SK-N-SH (cell line): Measurements from ENCODE around the gene ZC3H4. TPM values are rescaled to one million over a fixed set of nuclear protein-coding genes. Genes with fewer than 3 reads are reported as not detected.

Source experiments
- CTCF ChIA-PET: fragments of 300-600, 350-600 bp; formaldehyde crosslinking; extraction: SDS; loops from one replicate; lab custom pipeline; 2021; lab: Yijun Ruan, JAX
- POLR2A ChIA-PET: fragments of 350-600 bp; sonication (Branson Sonifier 250); formaldehyde crosslinking; extraction: SDS; loops from one replicate; lab custom pipeline; 2020; ENCODE audit warnings: antibody characterized with exemption, inconsistent platforms; lab: Yijun Ruan, JAX
- DNase-seq: peaks from one replicate; pipeline ENCODE4 v3.0.0; 2012
- H2AFZ ChIP-seq: fragments of 200-600 bp; sonication (generic); 2 replicates; pipeline ENCODE4 v1.8.1; 2016; ENCODE audit warnings: antibody characterized with exemption, mild to moderate bottlenecking, low read depth
- H3F3A ChIP-seq: fragments of 200-600 bp; sonication (generic); replicated peaks from 2 replicates; pipeline ENCODE3; 2016; ENCODE audit warnings: antibody characterized with exemption, mild to moderate bottlenecking; ENCODE audit not compliant: insufficient read depth
- H3K27ac ChIP-seq, 2 experiments: fragments of 200-500 bp in 1 of 2; fragments of 200-600 bp in 1 of 2; sonication (Bioruptor generic) in 1 of 2; sonication (generic), shearing (Covaris generic) in 1 of 2; 2 replicates each; pipeline versions ENCODE4 v1.5.1 to v1.6.1; 2014 to 2016; ENCODE audit warnings: low read depth in 2 of 2, inconsistent platforms in 1 of 2, low read length in 1 of 2, mild to moderate bottlenecking in 1 of 2, mixed read lengths in 1 of 2
- H3K27me3 ChIP-seq: fragments of 200-600 bp; sonication (generic), shearing (Covaris generic); 2 replicates; pipeline ENCODE4 v1.6.1; 2016; ENCODE audit warnings: mixed run types; ENCODE audit not compliant: insufficient read depth
- H3K36me3 ChIP-seq, 2 experiments: fragments of 200-500 bp in 1 of 2; fragments of 200-600 bp in 1 of 2; sonication (Bioruptor generic) in 1 of 2; sonication (generic) in 1 of 2; replicated peaks in 1 of 2; 2 replicates each; pipeline versions ENCODE3 to v1.5.1; 2014 to 2016; ENCODE audit warnings: low read length in 1 of 2, mild to moderate bottlenecking in 1 of 2; ENCODE audit not compliant: insufficient read depth in 2 of 2, control insufficient read depth in 1 of 2
- H3K4me1 ChIP-seq, 2 experiments: fragments of 200-500 bp in 1 of 2; fragments of 200-600 bp in 1 of 2; sonication (Bioruptor generic) in 1 of 2; sonication (generic), shearing (Covaris generic) in 1 of 2; 2 replicates each; pipeline versions ENCODE4 v1.5.1 to v1.6.1; 2014 to 2016; ENCODE audit warnings: low read depth in 1 of 2, low read length in 1 of 2, mixed run types in 1 of 2; ENCODE audit not compliant: insufficient read depth in 2 of 2, control insufficient read depth in 1 of 2
- H3K4me2 ChIP-seq: fragments of 200-600 bp; sonication (generic), shearing (Covaris generic); 2 replicates; pipeline ENCODE4 v1.6.1; 2017; ENCODE audit warnings: mixed run types
- H3K4me3 ChIP-seq, 2 experiments: fragments of 200-500 bp in 1 of 2; fragments of 200-600 bp in 1 of 2; sonication (Bioruptor generic) in 1 of 2; sonication (generic), shearing (Covaris generic) in 1 of 2; 2 replicates each; pipeline versions ENCODE4 v1.5.1 to v1.8.1; 2014 to 2016; ENCODE audit warnings: low read depth in 2 of 2, inconsistent platforms in 1 of 2, low read length in 1 of 2, mild to moderate bottlenecking in 1 of 2, mixed read lengths in 1 of 2, moderate library complexity in 1 of 2
- H3K79me2 ChIP-seq: fragments of 200-600 bp; sonication (generic); 2 replicates; pipeline ENCODE4 v1.8.1; 2017; ENCODE audit warnings: mild to moderate bottlenecking; ENCODE audit not compliant: insufficient read depth
- H3K9ac ChIP-seq: fragments of 200-600 bp; sonication (generic); 2 replicates; pipeline ENCODE4 v1.6.1; 2017; ENCODE audit warnings: mixed run types
- H3K9me2 ChIP-seq: fragments of 200-600 bp; sonication (generic); 2 replicates; pipeline ENCODE4 v1.6.1; 2017; ENCODE audit warnings: mixed run types
- H3K9me3 ChIP-seq: fragments of 200-600 bp; sonication (generic); 2 replicates; pipeline ENCODE4 v1.6.1; 2017; ENCODE audit warnings: mixed run types, mild to moderate bottlenecking, moderate library complexity
- H4K20me1 ChIP-seq: fragments of 200-600 bp; sonication (generic); 2 replicates; pipeline ENCODE4 v1.6.1; 2017; ENCODE audit warnings: mild to moderate bottlenecking, mixed run types; ENCODE audit not compliant: insufficient read depth
- EP300 ChIP-seq, 2 experiments: IDR thresholded peaks; 2 replicates each; pipeline versions ENCODE4 v1.4.0 to v1.6.1; 2012; ENCODE audit warnings: borderline replicate concordance in 1 of 2, low read depth in 1 of 2, low read length in 1 of 2
- EZH2phosphoT487 ChIP-seq: fragments of 200-600 bp; sonication (generic); IDR thresholded peaks from 2 replicates; pipeline ENCODE4 v1.6.1; 2017; ENCODE audit warnings: low read depth, mixed run types, mild to moderate bottlenecking, antibody characterized with exemption, moderate library complexity, borderline replicate concordance
- FOSL2 ChIP-seq: IDR thresholded peaks from 2 replicates; pipeline ENCODE4 v1.4.0; 2012; ENCODE audit warnings: low read depth, mild to moderate bottlenecking, moderate library complexity, borderline replicate concordance
- GABPA ChIP-seq: IDR thresholded peaks from 2 replicates; pipeline ENCODE4 v1.4.0; 2012; ENCODE audit warnings: low read depth, mild to moderate bottlenecking
- GATA2 ChIP-seq: sonication (generic); formaldehyde crosslinking; IDR thresholded peaks from 2 replicates; pipeline ENCODE4 v1.5.0; 2020; ENCODE audit warnings: mild to moderate bottlenecking, missing genetic modification reagents
- MXI1 ChIP-seq: IDR thresholded peaks from 2 replicates; pipeline ENCODE4 v1.6.1; 2012; ENCODE audit warnings: mild to moderate bottlenecking, low read depth, low read length, improper control_type of control experiment
- NFIC ChIP-seq: IDR thresholded peaks from 2 replicates; pipeline ENCODE4 v1.4.0; 2012; ENCODE audit warnings: borderline replicate concordance
- RAD21 ChIP-seq: IDR thresholded peaks from 2 replicates; pipeline ENCODE4 v1.6.1; 2012; ENCODE audit warnings: mild to moderate bottlenecking, low read length
- RFX5 ChIP-seq: IDR thresholded peaks from 2 replicates; pipeline ENCODE4 v1.6.1; 2012; ENCODE audit warnings: mild to moderate bottlenecking, improper control_type of control experiment, low read length
- RXRA ChIP-seq: IDR thresholded peaks from 2 replicates; pipeline ENCODE4 v1.4.0; 2012; ENCODE audit warnings: low read depth, mild to moderate bottlenecking, borderline replicate concordance
- SIN3A ChIP-seq: IDR thresholded peaks from 2 replicates; pipeline ENCODE4 v1.6.1; 2012; ENCODE audit warnings: low read depth, mild to moderate bottlenecking, low read length, moderate library complexity, borderline replicate concordance
- SMC3 ChIP-seq: IDR thresholded peaks from 2 replicates; pipeline ENCODE4 v1.6.1; 2012; ENCODE audit warnings: low read depth, low read length, improper control_type of control experiment
- TCF12 ChIP-seq: IDR thresholded peaks from 2 replicates; pipeline ENCODE4 v1.4.0; 2012
- TEAD4 ChIP-seq: IDR thresholded peaks from 2 replicates; pipeline ENCODE4 v1.4.0; 2012; ENCODE audit warnings: mild to moderate bottlenecking, borderline replicate concordance; ENCODE audit not compliant: insufficient read depth
- YY1 ChIP-seq: IDR thresholded peaks from 2 replicates; pipeline ENCODE4 v1.4.0; 2012; ENCODE audit warnings: low read depth, mild to moderate bottlenecking
- WGBS: methylation state at CpG from one replicate; pipeline ENCODE4 v1.1.6; 2017; ENCODE audit warnings: low lambda C conversion rate; 5-methylcytosine and 5-hydroxymethylcytosine counted together
- polyA plus RNA-seq, 3 experiments: library from polyadenylated mRNA; depleted of rRNA; stranded (reverse); fragments of >200 nt; gene quantifications; 2 replicates each; pipeline ENCODE4 v1.2.3, GENCODE V29; 2012
- TF ChIP-seq, protein P1 (sequence below): IDR thresholded peaks from 2 replicates; pipeline ENCODE4; 2012

Gene ZC3H4
- polyA plus RNA-seq, 1 of the 3 experiments (the other 2 are of a cell fraction) = 7.6 TPM

DNA sequence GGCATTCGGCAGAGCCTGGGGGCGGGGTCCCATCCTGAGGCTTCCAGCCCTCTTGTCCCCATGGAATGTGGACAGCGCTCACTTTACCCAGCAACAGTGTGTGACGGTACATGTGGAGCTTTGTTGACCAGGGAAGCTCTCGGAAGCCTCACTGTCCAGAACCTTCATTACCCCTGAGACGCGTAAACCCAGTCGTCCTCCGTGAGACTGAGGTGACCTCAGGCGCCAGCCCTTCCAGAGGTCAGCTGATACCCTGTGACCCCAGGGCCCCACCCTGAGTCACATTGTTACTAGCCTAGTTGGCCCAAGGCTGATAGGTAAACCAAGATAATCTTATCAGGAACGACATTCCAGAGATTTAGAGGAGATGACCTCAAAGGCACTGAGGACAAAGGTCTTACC lies 55.0 kb downstream of the ZC3H4 start:
- no peak overlapping the region for H3K9ac ChIP-seq

DNA sequence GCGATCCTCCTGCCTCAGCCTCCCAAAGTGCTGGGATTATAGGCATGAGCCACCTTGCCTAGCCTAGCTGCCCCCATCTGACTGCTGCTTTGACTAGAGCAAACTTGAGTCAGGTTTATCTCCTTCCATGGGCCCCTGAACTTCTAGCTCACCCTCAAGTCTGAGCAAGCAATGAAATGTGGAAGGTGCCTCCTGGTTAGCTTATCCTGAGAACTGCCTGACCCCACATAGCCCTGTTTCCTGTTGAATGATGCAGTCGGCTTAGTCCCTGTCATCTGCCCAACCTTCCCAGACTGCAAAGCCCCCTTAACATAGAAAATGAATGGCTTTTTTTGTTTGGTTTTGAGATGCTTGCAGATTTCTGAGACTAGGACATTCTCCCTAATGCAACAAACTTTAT lies 56.2 kb downstream of the ZC3H4 start:
- ChIA-PET CTCF (no interaction called here), POLR2A (no interaction called here)
- H2AFZ ChIP-seq = no peak overlapping the region
- H3K79me2 ChIP-seq = no peaks in the 10 kb centered on the region
- H4K20me1 ChIP-seq = no peaks in the 10 kb centered on the region
- H3F3A ChIP-seq = no peaks in the 10 kb centered on the region
- no peaks in the 10 kb centered on the region for H3K9me3 ChIP-seq
- no peaks in the 10 kb centered on the region for H3K27me3 ChIP-seq
- no peaks in the 10 kb centered on the region for H3K36me3 ChIP-seq
- no peak overlapping the region for H3K4me3 ChIP-seq
- 56% methylated on average over 2 of the region's 2 CpGs for WGBS
- H3K4me1 ChIP-seq = no peaks in the 10 kb centered on the region; a peak in 1 of 4 replicates
- no peak overlapping the region for H3K4me2 ChIP-seq
- TF ChIP-seq MXI1 (no peak), TEAD4 (no peak), SMC3 (no peak)
- TF ChIP-seq, all 33 proteins: peak for 0
- no peaks in the 10 kb centered on the region for H3K9me2 ChIP-seq
- DNase-seq = no peak
- no peak overlapping the region for H3K27ac ChIP-seq
- H3K9ac ChIP-seq = no peak overlapping the region

More for the DNA sequence above, 55.0 kb downstream of the ZC3H4 start:
- DNase-seq = no peak
- Histone ChIP-seq H3K27ac (no peak overlapping the region), H3K4me1 (peaks cover 0 to 2% of the 10 kb centered on the region in 2 experiments; a peak in 2 of 4 replicates), H3K9me2 (no peaks in the 10 kb centered on the region), H3K27me3 (no peaks in the 10 kb centered on the region), H3K79me2 (no peaks in the 10 kb centered on the region), H4K20me1 (no peaks in the 10 kb centered on the region), H3K36me3 (no peaks in the 10 kb centered on the region), H2AFZ (no peak overlapping the region), H3K4me2 (no peak overlapping the region)
- CTCF ChIA-PET = interaction anchor here (0.7 to 1.9 kb wide), 3 partner anchors 9 to 67 kb away, joined by 3 to 4 read pairs (median 4); no protein-coding TSS in a partner anchor
- TF ChIP-seq MXI1 (no peak), SMC3 (no peak), EP300 (IDR thresholded peaks at IDR 0.05; ENCODE audit: borderline replicate concordance in 1 of 2, low read depth in 1 of 2, low read length in 1 of 2) (no peak), SIN3A (no peak), RFX5 (no peak), GABPA (no peak), RAD21 (no peak), NFIC (no peak), EZH2phosphoT487 (no peak), FOSL2 (no peak), YY1 (no peak), TCF12 (no peak), GATA2 (no peak), RXRA (no peak)
- TF ChIP-seq, protein P1, sequence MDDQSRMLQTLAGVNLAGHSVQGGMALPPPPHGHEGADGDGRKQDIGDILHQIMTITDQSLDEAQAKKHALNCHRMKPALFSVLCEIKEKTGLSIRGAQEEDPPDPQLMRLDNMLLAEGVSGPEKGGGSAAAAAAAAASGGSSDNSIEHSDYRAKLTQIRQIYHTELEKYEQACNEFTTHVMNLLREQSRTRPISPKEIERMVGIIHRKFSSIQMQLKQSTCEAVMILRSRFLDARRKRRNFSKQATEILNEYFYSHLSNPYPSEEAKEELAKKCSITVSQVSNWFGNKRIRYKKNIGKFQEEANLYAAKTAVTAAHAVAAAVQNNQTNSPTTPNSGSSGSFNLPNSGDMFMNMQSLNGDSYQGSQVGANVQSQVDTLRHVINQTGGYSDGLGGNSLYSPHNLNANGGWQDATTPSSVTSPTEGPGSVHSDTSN = no peak
- TF ChIP-seq, all 33 proteins: peak for 0
- Histone ChIP-seq H3K9me3 (no peaks in the 10 kb centered on the region), H3K4me3 (no peak overlapping the region), H3F3A (no peaks in the 10 kb centered on the region)
- 88% methylated on average over 9 of the region's 11 CpGs for WGBS
- POLR2A ChIA-PET = no interaction called here
